GF-D8 (cell line): ENCODE data around the gene RETN.

ENCODE experiments used
- DNase-seq: peaks from one replicate; lab custom pipeline; 2025; lab: John Stamatoyannopoulos, UW

The RETN gene

GRCh38 chr19:7682175-7682855 lies 13.5 kb downstream of the RETN start:
- no peak for DNase-seq

DNA sequence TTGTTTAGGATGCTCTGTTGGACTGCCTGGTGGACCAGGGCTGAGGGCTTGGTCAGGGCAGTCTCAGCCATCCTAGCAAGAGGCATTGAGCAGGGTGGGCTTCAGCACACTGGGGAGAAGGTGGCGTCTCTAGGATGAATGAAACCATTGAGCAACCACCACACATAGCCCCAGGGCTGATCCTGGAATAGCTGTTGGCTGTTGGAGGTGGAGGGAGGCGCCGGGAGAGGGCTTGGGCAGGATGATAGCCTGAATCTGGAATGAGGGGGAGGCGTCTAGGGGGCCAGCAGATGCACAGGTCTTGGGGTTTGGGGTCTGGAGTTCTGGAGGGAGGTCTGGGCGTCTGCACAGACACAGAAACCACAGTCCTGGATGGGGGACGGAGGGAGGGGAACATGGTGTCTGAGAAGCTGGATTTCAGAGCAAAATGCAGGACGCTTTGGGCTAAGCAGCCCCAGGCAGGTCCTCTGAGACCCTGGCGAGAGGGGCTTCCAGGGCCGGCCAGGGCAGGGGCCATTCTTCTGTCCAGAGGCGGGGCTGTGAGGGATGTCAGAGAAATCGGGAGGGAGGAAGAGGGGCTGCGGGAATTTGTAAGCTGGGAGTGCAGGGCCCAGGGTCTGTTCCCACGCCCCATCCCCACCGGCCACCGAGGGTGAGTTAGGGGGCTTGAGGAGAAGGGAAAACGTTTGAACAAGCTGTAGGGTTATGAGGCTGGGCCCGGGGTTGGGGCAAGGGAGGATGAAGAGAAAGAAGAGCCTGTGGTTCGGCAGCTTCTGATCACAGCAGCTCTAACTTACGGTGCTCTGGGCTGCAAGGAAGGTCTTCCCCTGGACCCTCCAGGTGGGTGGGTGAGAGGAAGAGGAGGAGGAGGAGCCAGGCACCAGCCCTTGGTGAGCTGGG lies 16.9 kb downstream of the RETN start:
- DNase-seq: no peak

- DNase-seq: no peak
Measured at GRCh38 chr19:7687177-7687576, 18.3 kb downstream of the RETN start.

- DNase-seq: no peak
Measured at GRCh38 chr19:7689165-7689564, 20.3 kb downstream of the RETN start.

DNA sequence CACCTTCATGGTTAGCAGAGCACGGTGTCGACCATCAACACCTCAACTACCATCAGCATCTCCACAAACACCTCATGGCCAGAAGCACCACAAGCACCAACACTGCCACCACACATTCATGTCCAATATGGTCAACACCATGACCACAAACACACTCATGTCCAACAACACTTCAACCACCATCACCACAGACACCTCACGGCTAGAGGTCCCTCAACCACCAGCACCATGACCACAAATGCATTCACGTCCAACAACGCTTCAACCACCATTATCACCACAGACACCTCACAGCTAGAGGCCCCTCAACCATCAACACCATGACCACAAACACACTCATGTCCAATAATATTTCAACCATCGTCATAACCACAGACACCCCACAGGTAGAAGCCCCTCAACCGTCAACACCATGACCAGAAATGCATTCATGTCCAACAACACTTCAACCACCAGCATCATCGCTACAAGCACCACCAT lies 22.0 kb downstream of the RETN start:
- DNase-seq: no peak

- DNase-seq: no peak
Measured at GRCh38 chr19:7691497-7691896, 22.6 kb downstream of the RETN start.

DNA sequence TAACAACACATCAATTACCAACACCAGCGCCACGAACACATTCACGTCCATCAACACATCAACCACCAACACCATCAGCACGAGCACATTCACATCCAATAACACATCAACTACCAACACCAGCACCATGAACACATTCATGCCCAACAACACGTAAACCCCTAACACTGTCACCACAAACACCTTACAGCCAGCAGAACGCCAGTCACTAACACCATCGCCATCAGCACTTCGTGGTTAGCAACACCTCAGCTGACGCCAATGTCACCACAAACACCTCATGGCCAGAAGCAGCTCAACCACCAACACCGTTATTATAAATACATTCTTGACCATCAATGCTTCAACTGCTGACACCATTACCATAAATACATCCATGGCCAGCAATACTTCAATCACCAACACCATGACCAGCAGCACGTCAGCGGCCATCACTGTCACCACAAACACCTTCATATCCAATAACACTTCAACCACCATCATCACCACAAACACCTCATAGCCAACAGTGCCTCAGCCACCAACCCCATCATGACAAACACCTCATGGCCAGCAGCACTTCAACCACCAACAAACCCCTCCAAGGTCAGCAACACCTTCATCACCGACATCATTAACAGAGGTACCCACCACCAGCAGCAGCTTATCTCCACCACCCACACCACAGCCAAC lies 23.7 kb downstream of the RETN start:
- DNase-seq: no peak

GRCh38 chr19:7694499-7694898 lies 25.6 kb downstream of the RETN start:
- no peak for DNase-seq

DNA sequence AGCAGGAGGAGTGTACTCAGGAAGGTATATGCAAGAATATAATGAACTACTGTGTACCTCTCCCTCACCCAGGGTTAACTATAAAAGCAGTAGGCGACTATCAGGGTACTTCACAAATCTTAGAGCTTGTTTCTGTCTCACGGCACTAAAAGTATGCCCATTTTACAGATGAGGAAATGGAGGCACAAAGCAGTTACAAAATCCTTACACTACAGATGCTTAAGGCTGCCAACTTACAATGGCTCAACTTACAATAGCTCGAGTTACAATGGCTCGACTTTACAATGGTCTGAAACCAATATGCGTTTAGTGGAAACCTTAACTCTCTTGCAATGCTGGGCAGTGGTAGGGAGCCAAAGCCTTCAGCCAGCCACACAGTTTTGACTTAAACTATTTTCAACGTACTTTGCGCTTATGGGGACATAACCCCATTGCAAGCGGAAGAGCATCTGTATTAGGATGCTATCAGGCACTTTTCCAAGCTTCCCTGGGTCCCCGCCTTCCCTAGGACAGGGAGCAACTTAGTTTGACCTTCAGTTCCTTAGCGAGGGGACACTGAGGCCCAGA lies 29.0 kb downstream of the RETN start:
- no peak for DNase-seq

- no peak for DNase-seq
Measured at GRCh38 chr19:7698583-7698982, 29.7 kb downstream of the RETN start.

DNA sequence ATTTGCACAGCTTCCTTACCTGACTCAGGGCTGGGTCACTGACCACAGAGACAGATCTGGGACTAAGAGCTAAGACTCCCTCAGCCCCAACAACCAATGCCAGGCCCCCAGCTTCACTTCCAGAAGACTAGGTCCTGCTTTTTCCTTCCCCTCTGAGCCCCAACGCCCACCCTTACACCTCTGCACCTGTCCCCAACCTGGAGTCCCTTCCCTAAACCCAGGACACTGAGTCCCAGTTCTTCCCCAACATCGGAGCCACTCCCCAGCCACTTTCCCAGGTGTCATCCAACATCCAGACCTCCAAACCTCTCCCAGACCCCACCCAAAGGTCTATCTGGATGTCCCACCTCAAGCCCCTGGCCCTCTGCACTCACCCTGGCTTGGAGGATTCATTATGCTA lies 30.2 kb downstream of the RETN start:
- no peak for DNase-seq

- DNase-seq: no peak
Measured at GRCh38 chr19:7699417-7700401, 30.9 kb downstream of the RETN start.

GRCh38 chr19:7701049-7701653 lies 32.3 kb downstream of the RETN start:
- DNase-seq: no peak

DNA sequence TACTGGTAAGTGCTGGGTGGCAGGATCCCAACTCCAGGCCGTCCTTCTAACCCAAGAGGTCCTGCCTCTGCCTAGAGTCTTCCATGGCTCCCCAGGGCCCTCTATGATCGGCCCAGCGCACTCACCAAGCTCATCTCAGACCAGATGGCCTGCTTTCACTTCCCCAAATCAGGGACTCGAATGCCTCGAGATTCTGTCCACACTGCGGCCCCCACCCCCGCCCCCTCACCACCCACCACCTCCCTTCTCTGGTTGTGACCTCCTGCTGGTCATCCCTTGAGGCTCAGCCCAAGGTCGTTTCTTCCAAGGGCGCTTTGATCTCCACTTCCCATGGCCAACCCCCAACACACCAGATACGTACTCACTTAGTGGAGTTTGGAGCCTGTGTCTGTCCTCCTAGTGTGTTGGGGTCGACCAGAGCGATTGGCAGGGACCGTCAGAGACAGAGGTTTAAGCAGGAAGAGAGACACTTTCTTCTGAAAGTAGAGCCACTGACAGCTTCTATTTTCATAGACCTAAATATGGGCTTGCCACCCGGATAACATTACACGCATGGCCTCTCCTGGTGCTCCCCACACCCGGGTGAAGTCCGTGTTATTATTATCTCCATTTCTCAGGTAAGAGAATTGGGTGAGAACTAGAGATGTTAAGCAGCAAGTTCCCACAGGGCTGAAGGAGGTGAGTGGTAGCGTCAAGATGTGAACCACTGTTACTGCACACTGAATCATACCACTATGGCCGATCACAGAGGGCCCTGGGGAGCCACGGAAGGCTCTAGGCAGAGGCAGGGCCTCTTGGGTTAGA lies 33.0 kb downstream of the RETN start, which contains the start of gene FCER2:
Gene FCER2 (minus strand): TSS at position 478 of the 804 bp plus-strand sequence. CDS start 2,371 bp downstream, outside the sequence.
- no peak for DNase-seq

- DNase-seq: no peak
Measured at GRCh38 chr19:7703332-7703731, 34.5 kb downstream of the RETN start.

- no peak for DNase-seq
Measured at GRCh38 chr19:7704280-7705060, 35.6 kb downstream of the RETN start.

DNA sequence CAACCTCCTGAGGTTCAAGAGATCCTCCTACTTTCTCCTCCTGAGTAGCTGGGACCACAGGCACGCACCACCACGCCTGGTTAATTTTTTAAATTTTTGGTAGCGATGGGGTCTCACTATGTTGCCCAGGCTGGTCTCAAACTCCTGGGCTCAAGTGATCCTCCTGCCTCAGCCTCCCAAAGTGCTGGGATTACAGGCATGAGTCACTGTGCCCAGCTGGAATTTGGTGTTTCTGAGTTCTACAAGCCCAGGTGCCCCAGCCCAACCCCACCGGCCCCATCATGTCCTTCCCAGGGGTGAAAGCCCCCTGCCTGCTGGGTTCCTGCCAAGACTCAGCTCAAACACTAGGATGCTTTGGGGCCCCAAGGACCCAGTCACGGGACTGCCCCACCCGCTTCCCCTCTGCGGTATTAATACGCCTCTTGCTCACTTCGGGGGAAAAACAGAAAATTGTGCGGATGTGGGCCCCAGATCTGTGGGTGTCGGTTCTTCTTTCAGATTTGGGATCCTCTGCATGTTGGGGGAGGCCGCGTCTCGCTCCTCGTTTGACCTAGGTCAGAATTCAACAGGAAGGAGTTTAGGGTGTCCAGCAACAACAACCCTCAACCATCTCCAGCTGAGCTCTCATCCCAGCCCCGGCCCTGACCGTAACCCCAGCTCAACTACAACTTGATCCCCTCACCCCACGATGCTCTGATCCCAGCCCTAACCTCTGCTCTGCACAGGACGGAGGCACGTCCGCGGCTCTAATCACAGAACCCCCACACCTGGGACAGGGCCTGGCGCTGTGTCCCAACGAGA lies 36.7 kb downstream of the RETN start:
- DNase-seq: no peak
